Activated CD8-positive, alpha-beta T cell treated with anti-CD3 and anti-CD28 coated beads, Interleukin-2, amount 10 ng/mL, durations not matched to agents 7 days and 5 days (primary cell): ENCODE results near the gene TTC7B. TPM values are rescaled to one million over a fixed set of nuclear protein-coding genes. Genes with fewer than 3 reads are reported as not detected.

ENCODE experiments used
- ATAC-seq: fragments of 150-1000 bp; cut with Tn5 transposase; one replicate; pipeline ENCODE4 v1.10.0; 2021; ENCODE audit warnings: moderate library complexity
- CTCF ChIA-PET: fragments of 350-600 bp; sonication (Branson Sonifier 250); formaldehyde crosslinking; loops from one replicate; lab custom pipeline; 2021; ENCODE audit warnings: antibody characterized with exemption; lab: Charles Lee
- POLR2A ChIA-PET: fragments of 350-600 bp; sonication (Branson Sonifier 250); formaldehyde crosslinking; loops from one replicate; lab custom pipeline; 2021; ENCODE audit warnings: antibody characterized with exemption; lab: Charles Lee
- DNase-seq: peaks from one replicate; pipeline ENCODE4 v3.0.0-alpha.2; 2020
- H3K27ac Mint-ChIP-seq: one replicate; pipeline ENCODE4 v1.8.0; 2021; ENCODE audit warnings: mild to moderate bottlenecking, mixed read lengths
- H3K27me3 Mint-ChIP-seq: one replicate; pipeline ENCODE4 v1.8.0; 2021; ENCODE audit warnings: low read depth, mixed read lengths
- H3K36me3 Mint-ChIP-seq: one replicate; pipeline ENCODE4 v1.8.0; 2021; ENCODE audit warnings: low read depth, mixed read lengths
- H3K4me1 Mint-ChIP-seq: one replicate; pipeline ENCODE4 v1.8.0; 2021; ENCODE audit warnings: low read depth, mixed read lengths
- H3K4me3 Mint-ChIP-seq: one replicate; pipeline ENCODE4 v1.8.0; 2021; ENCODE audit warnings: mild to moderate bottlenecking, mixed read lengths
- H3K9me3 Mint-ChIP-seq: one replicate; pipeline ENCODE4 v1.8.0; 2022; ENCODE audit warnings: mixed read lengths; ENCODE audit not compliant: insufficient read depth
- total RNA-seq, 2 experiments: library from RNA; stranded (reverse); gene quantifications; one replicate each; pipeline ENCODE4 v1.2.3, GENCODE V29; 2021

Gene TTC7B
- total RNA-seq, 2 experiments from 2014 or later: 5.3 to 6.8 TPM

DNA sequence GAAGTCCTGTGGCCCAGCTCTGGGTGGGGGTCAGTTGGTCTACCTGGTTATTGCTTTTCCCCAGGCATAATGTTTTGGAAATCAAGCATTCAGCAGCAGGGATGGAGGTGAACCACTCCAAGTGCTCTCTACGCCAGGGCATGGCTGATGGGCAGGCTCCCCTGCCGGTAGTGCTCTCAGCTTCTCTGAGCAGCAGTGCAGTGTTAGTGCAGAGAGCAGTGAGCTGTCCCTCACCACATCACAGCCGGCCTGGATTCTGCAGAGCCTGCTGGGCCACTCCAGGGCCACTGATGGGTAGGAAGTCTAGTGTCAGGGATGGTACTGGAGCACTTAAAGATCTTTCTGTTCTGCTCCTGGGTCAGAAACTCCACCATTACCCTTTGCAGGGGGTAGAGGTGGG is 268.3 kb downstream of the TTC7B start:
- no peaks in the 10 kb centered on the region for H3K4me1 Mint-ChIP-seq
- POLR2A ChIA-PET: no interaction called here

DNA sequence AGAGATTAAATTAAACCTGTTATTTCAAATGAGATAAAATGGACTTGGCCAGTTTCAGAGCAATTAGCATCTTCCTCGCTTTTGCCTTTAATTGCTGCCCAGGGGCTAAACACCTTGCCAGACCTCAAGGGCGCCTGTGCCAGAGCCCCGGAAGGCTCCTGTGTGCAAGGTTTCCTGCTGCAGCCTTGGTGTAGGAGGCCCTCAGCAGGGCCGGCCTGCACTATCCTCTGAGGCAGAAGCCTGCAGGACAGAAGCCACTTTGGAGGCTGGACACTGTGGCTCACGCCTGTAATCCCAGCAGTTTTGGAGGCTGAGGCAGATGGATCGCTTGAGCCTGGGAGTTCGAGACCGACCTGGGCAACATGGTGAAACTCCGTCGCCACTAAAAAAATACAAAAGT is 269.0 kb downstream of the TTC7B start:
- H3K4me3 Mint-ChIP-seq: no peak overlapping the region
- H3K27ac Mint-ChIP-seq: no peak overlapping the region
- no peaks in the 10 kb centered on the region for H3K4me1 Mint-ChIP-seq
- H3K36me3 Mint-ChIP-seq: no peaks in the 10 kb centered on the region
- ATAC-seq (no peak), DNase-seq (no peak)
- no peaks in the 10 kb centered on the region for H3K27me3 Mint-ChIP-seq
- POLR2A ChIA-PET: no interaction called here
- CTCF ChIA-PET: interaction anchor here (0.6 kb wide), 1 partner anchor 240 kb away, joined by 3 read pairs; no protein-coding TSS in a partner anchor
- no peaks in the 10 kb centered on the region for H3K9me3 Mint-ChIP-seq

More for the DNA sequence above, 268.3 kb downstream of the TTC7B start:
- no peak for ATAC-seq
- no peak for DNase-seq
- Mint-ChIP-seq H3K27ac (no peak overlapping the region), H3K36me3 (no peaks in the 10 kb centered on the region), H3K27me3 (no peaks in the 10 kb centered on the region), H3K4me3 (no peak overlapping the region), H3K9me3 (no peaks in the 10 kb centered on the region)
- CTCF ChIA-PET: interaction anchor here (0.6 kb wide), 1 partner anchor 241 kb away, joined by 3 read pairs; no protein-coding TSS in a partner anchor

DNA sequence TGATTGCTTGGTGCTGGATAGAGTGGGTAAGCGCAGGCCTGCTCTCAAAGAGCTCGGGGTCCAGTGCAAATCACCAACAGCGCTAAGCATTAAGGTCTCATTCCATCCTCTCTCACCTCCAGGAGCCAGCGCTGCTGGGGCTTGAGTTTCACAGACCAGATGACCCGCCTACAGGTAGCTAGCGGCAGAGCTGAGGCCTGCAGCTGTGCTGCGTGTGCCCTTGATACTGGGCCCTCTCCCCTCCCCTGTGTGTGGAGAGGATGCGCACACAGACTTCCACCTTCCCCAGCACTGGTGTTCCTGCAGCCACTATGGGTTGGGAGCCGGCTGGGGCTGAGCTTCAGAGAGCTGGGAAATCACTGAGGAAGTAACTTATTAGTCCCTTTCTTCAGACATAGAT is 269.5 kb downstream of the TTC7B start:
- Mint-ChIP-seq H3K4me1 (no peaks in the 10 kb centered on the region), H3K4me3 (no peak overlapping the region), H3K36me3 (no peaks in the 10 kb centered on the region), H3K9me3 (no peaks in the 10 kb centered on the region), H3K27me3 (no peaks in the 10 kb centered on the region), H3K27ac (no peak overlapping the region)
- no peak for ATAC-seq
- ChIA-PET POLR2A (no interaction called here), CTCF (no interaction called here)
- DNase-seq: no peak

DNA sequence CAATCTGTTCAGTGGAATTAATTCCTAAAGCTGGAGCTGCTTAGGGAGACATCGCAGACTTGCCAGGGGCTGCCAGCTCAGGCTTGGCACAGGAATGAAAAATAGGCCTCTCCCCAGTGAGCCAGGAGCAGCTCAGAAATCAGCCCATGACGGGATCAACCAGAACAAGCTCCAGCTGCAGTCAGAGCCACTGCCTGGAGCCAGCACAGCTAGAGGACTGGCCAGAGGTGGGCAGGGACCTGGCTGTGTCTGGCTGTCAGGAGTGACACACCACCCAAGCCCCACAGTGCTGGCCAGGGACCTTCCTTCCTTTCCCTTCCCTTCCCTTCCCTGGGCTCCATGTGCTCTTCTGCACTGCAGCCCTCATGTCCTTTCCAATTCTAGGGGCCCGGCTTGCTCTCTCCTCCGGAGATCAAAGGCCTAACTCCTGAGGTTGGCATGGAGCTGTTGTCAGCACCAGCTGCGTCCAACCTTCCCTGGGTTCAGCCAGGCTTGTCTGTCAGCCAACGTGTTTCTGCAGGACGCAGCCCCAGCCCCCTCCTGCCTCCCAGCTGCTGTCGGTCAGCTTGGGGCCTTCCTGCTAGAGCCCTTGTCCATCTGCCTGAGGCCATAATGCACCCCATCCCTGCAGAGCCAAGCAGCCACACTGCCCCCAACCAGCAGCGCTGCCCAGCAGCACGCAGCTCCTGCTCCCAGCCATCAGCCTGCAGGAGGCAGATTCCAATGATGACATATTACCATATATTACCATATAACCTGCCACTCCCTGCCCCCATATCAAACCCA is 270.1 kb downstream of the TTC7B start:
- ChIA-PET POLR2A (no interaction called here), CTCF (no interaction called here)
- H3K9me3 Mint-ChIP-seq: no peaks in the 10 kb centered on the region
- no peaks in the 10 kb centered on the region for H3K4me1 Mint-ChIP-seq
- ATAC-seq (no peak), DNase-seq (no peak)
- no peaks in the 10 kb centered on the region for H3K27me3 Mint-ChIP-seq
- H3K27ac Mint-ChIP-seq: no peak overlapping the region
- no peak overlapping the region for H3K4me3 Mint-ChIP-seq
- H3K36me3 Mint-ChIP-seq: no peaks in the 10 kb centered on the region

DNA sequence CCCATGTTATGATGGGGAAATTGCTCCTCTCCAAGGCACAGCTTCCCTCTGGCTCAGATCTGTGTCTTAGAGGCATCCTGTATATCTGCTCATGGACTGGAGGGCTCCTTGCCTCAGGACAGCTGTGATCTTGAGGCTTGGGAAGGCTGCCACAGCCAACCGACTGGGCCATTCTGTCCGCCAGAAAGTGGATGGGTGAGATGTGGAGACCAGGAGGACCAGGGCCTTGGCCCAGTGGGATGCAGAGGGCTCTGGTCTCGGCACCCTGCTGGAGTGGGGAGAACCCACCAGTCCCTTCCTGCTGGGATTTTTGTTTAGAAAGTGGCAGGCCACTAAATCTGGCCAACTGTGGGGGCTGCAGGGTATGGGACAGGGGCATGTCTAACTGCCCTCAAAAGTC is 270.8 kb downstream of the TTC7B start:
- ATAC-seq (no peak), DNase-seq (no peak)
- no peak overlapping the region for H3K27ac Mint-ChIP-seq
- no peaks in the 10 kb centered on the region for H3K27me3 Mint-ChIP-seq
- H3K9me3 Mint-ChIP-seq: no peaks in the 10 kb centered on the region
- H3K4me3 Mint-ChIP-seq: no peak overlapping the region
- H3K4me1 Mint-ChIP-seq: no peaks in the 10 kb centered on the region
- POLR2A ChIA-PET: interaction anchor here (0.7 kb wide), 1 partner anchor 15 kb away, joined by 3 read pairs; no protein-coding TSS in a partner anchor
- CTCF ChIA-PET: no interaction called here
- H3K36me3 Mint-ChIP-seq: no peaks in the 10 kb centered on the region

DNA sequence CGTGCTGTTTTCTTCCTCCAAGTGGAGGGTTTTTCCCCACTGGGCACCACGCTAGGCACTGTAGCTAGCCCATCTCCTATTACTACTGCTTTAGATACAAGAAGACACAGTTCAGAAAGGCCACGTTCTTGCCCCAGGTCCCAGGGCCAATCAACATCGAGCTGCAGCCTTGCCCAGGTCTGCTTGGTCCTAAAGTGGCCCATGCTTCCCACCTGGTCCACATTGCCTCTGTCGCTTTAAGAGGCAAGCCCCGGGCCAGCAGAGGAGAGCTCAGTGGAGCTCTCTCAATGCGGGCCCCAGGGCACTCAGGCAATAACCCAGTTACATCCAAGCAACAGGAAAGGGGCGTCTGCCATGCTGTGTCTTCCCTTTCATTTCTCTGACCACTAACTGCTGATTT is 271.3 kb downstream of the TTC7B start:
- no peak overlapping the region for H3K4me3 Mint-ChIP-seq
- no peaks in the 10 kb centered on the region for H3K9me3 Mint-ChIP-seq
- ChIA-PET POLR2A (interaction anchor here (0.7 kb wide), 1 partner anchor 15 kb away, joined by 3 read pairs; no protein-coding TSS in a partner anchor), CTCF (no interaction called here)
- no peaks in the 10 kb centered on the region for H3K4me1 Mint-ChIP-seq
- H3K36me3 Mint-ChIP-seq: no peaks in the 10 kb centered on the region
- no peak for ATAC-seq
- DNase-seq: no peak
- no peaks in the 10 kb centered on the region for H3K27me3 Mint-ChIP-seq
- H3K27ac Mint-ChIP-seq: no peak overlapping the region

DNA sequence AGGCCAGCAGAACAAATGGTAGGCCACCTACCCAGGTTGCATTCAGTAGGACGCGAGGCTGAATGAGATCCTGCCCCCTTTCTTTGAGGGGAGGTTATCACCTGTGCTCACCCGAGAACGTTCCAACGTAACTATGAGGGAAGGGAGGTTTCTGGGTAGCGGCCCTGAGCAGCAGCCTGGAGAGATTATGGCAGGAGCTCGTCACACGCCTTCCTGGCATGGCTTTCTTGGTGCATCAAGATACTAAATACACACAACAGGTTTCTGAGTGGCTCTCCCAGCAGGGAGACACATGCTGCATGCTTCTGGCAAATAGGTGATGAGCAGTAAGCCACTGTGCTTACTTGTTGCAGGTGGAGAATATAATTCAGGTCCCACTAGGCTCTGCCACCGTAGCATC is 271.7 kb downstream of the TTC7B start:
- DNase-seq (no peak), ATAC-seq (no peak)
- no peaks in the 10 kb centered on the region for H3K36me3 Mint-ChIP-seq
- no peaks in the 10 kb centered on the region for H3K27me3 Mint-ChIP-seq
- H3K4me3 Mint-ChIP-seq: no peak overlapping the region
- no peaks in the 10 kb centered on the region for H3K9me3 Mint-ChIP-seq
- H3K4me1 Mint-ChIP-seq: no peaks in the 10 kb centered on the region
- H3K27ac Mint-ChIP-seq: no peak overlapping the region
- ChIA-PET CTCF (no interaction called here), POLR2A (interaction anchor here (0.7 kb wide), 1 partner anchor 16 kb away, joined by 3 read pairs; no protein-coding TSS in a partner anchor)

DNA sequence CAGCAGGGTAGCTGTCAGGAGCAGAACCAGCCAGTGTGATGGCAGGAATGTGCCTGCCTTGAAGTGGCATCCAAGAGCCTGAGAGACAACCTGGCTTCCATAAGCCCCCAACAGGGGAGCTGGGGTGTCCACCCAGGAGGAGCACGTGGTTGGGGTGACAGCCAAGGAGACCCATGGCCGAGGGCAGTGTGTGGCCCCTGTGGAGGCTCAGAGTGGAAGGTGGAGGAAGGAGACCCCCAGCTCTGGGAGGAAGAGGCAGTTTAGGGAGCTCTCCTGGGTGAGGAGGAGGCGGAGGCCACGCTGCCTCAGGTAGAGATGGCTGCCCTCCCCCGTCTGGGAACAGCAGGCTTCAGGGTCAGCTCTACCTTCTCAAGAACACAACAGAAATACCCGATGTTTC is 272.4 kb downstream of the TTC7B start:
- no peak for ATAC-seq
- H3K27me3 Mint-ChIP-seq: no peaks in the 10 kb centered on the region
- ChIA-PET CTCF (no interaction called here), POLR2A (no interaction called here)
- no peaks in the 10 kb centered on the region for H3K9me3 Mint-ChIP-seq
- no peak overlapping the region for H3K4me3 Mint-ChIP-seq
- no peak overlapping the region for H3K27ac Mint-ChIP-seq
- no peak for DNase-seq
- no peaks in the 10 kb centered on the region for H3K4me1 Mint-ChIP-seq
- H3K36me3 Mint-ChIP-seq: no peaks in the 10 kb centered on the region

DNA sequence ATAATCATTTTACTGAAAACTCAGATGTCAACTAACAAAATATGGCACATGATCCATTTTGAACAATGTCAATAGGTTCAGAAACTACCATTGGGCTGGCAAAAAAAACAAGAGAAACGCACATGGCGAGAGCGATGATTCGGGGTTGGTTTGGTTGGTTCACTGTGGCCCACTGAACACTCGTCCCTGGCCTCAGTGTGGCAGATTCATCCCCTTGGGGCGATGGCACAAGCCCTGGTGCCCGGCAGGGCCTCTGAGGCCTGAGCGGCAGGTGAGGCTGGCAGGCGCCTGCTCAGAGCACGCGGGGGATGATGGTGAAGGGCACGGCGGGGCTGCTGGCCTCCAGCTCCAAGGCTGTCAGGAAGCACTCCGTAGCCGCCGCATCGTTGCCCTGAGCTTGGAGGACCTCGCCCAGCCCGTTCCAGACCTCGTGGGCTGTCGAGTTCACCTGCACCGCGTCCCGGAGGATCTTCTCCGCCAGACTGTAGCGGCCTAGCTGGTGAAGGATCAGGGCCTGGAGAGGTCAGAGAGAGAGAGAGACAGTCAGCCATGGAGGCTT is 275.1 kb downstream of the TTC7B start:
- H3K9me3 Mint-ChIP-seq: no peaks in the 10 kb centered on the region
- H3K36me3 Mint-ChIP-seq: no peaks in the 10 kb centered on the region
- ChIA-PET POLR2A (no interaction called here), CTCF (interaction anchor here (0.7 kb wide), 1 partner anchor 218 kb away, joined by 3 read pairs; no protein-coding TSS in a partner anchor)
- H3K27me3 Mint-ChIP-seq: no peaks in the 10 kb centered on the region
- no peak for ATAC-seq
- no peak for DNase-seq
- H3K4me1 Mint-ChIP-seq: no peaks in the 10 kb centered on the region
- no peak overlapping the region for H3K4me3 Mint-ChIP-seq
- no peak overlapping the region for H3K27ac Mint-ChIP-seq

DNA sequence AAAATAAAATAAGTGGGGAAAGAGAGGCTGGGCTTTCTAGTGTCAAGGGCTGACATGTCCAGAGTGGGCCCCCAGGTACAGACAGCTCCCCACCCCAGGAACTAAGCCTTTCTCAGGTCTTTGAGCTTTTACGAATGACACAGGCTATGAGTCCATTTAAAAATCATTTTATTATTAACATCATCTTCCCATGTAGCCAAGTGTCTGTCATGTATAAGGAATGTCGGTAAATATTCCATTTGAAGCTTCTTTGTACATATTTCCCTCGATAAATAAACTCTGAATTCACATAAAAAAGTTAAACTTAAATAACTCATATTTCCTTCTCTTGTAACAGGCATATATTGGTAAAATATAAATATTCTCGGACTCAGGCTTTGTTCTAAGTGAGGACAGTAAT is 275.8 kb downstream of the TTC7B start:
- Mint-ChIP-seq H3K27ac (no peak overlapping the region), H3K4me1 (no peaks in the 10 kb centered on the region), H3K27me3 (no peaks in the 10 kb centered on the region), H3K4me3 (no peak overlapping the region), H3K9me3 (no peaks in the 10 kb centered on the region), H3K36me3 (no peaks in the 10 kb centered on the region)
- ChIA-PET CTCF (interaction anchor here (0.7 kb wide), 1 partner anchor 218 kb away, joined by 3 read pairs; no protein-coding TSS in a partner anchor), POLR2A (no interaction called here)
- DNase-seq (no peak), ATAC-seq (no peak)

DNA sequence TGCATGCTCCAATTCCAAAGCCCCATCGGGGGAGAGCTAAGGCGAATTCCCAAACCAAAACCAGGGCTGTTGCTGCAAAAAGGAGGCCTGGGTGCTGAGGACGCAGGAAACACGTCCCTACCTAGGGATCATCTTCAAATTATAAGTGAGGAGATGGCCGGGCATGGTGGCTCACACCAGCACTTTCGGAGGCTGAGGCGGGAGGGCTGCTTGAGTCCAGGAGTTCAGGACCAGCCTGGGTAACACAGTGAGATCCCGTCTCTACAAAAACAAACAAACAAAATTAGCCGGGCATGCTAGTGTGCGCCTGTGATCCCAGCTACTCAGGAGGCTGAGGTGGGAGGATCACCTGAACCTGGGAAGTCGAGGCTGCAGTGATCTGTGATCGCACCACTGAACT is 276.2 kb downstream of the TTC7B start:
- Mint-ChIP-seq H3K4me3 (no peak overlapping the region), H3K27ac (no peak overlapping the region), H3K27me3 (no peaks in the 10 kb centered on the region), H3K36me3 (no peaks in the 10 kb centered on the region), H3K4me1 (no peaks in the 10 kb centered on the region), H3K9me3 (no peaks in the 10 kb centered on the region)
- ChIA-PET POLR2A (no interaction called here), CTCF (no interaction called here)
- no peak for ATAC-seq
- DNase-seq: no peak

DNA sequence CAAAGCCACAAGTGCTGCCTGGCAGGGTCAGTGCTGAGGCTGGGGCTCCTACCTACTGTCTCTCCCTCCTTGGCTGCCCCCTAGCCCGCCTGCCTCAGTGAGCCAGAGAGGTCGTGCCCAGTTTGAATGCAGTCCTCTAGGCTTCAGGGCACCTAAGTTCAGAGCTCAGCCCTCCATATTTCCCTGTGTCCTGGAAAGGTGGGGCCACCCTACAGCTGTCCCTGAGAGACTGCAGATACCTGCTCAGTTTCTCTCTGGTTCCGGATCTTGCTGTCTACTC is 276.8 kb downstream of the TTC7B start:
- ATAC-seq: no peak
- ChIA-PET CTCF (no interaction called here), POLR2A (no interaction called here)
- H3K27ac Mint-ChIP-seq: no peak overlapping the region
- H3K9me3 Mint-ChIP-seq: no peaks in the 10 kb centered on the region
- no peak for DNase-seq
- H3K4me3 Mint-ChIP-seq: no peak overlapping the region
- no peaks in the 10 kb centered on the region for H3K27me3 Mint-ChIP-seq
- no peaks in the 10 kb centered on the region for H3K4me1 Mint-ChIP-seq
- H3K36me3 Mint-ChIP-seq: no peaks in the 10 kb centered on the region
